ENCODE measurements around the gene CD99L2. TPM values are rescaled to one million over a fixed set of nuclear protein-coding genes. Genes with fewer than 3 reads are reported as not detected.

Gene CD99L2
- polyA plus RNA-seq, 10 donors: 33.2 to 46.6 (median 38.5) TPM

DNA sequence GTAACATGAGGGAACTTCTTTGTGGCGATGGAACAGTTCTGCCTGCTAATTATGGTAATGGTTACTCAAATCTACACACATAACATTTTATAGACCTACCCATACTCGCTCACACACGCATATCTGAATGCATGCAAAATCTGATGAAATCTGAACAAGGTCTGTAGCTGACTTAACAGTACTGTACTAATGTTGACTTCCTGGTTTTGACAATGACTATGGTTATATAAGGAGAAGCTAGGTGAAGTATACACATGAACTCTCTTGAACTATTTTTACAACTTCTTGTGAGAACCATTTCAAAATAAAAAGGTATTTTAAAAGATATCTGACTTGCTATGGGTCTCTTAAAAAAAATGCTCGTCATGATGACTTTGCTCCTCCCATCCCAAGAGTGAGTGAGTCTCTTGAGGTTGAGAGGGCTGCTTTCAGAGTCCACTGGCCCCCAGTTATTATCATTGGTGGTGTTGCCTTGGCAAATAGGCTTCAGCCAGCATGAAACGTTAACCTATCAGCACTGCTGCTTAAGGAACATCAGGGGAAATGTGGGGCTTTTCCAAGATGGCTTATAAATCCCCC lies 105.4 kb downstream of the CD99L2 start:
- DNase-seq: no peak

DNA sequence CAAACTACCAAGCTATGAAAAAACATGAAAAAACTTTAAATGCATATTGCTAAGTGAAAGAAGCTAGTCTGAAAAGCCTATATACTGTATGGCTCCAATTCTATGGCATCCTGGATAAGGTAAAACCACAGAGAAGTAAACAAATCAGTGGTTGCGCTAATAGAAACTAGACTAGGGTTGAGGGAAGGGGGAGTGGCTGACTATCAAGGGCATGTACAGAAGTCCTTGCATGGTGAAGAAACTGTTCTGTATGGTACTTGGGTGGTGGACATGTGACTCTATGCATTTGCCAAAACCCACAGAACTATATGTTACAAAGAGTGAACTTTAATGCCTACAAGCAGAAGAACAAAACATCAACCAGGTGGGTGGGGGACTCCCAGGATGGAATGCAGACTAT lies 108.4 kb downstream of the CD99L2 start:
- DNase-seq: no peak

DNA sequence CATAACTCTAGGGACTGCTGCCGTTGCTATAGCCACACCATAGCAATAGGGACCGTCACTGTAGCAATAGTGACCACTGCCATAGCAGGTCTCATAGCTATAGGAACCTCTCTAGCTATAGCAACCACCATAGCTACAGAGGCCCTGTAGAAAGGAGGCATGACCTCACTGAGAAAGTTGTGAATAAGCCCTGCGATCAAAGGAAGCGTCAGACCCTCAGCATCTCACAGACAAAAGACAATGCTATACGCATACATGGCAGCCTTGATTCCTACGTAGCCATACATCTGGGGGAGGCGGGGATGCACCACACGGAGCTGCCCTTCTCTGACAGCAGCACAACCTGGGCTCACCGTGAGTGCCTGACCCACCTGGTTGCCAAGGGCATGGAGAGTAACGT lies 116.8 kb downstream of the CD99L2 start:
- no peak for DNase-seq

DNA sequence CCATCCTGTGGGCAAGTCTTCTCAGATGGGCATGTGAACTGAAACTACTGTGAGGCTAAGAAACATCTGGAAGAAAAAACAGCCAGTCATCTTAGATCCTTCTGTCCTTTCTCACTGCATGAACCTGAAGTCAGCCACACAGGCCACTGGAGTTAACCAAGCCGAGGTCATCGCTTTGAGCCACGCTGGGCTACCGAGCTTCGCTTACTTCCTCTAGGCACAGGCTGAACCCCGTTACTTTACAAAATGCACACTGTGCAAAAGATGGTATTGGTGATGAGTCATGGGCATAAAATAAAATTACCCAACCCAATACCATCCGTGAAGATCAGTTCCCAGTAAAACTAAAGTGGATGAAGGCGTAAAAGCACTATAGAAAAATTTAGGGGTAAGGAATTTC lies 119.1 kb downstream of the CD99L2 start:
- DNase-seq: no peak

DNA sequence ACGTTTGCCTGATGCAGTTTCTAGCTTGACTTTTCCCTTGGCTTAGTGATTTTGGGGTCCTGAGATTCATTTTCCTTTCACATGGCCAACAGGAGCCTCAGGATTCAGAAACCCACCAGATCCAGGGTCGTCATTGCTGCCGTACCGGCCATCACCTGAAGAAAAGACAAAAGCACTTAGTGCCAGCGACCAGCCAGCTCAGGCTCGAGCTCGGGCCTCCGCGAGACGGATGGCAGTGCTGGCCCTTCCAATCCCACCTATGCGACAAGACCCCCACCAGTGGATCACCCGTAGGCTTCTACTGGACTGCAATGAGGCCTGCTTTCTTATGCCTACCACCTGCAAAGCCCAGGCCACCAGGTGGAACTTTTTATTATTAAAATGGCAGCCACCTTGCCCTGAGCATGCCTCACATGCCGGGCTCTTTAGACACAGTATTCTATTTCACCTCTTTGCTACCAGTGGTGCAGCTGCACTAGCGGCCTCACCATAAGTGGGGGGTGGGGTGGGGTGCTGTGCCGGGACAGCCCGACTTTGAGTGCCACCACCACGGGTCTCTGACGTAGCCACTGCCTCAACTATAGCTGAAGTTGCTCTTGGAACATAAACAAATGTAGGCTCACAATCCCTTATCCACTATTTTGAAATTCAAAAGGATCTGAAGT lies 121.0 kb downstream of the CD99L2 start:
- no peak for DNase-seq

DNA sequence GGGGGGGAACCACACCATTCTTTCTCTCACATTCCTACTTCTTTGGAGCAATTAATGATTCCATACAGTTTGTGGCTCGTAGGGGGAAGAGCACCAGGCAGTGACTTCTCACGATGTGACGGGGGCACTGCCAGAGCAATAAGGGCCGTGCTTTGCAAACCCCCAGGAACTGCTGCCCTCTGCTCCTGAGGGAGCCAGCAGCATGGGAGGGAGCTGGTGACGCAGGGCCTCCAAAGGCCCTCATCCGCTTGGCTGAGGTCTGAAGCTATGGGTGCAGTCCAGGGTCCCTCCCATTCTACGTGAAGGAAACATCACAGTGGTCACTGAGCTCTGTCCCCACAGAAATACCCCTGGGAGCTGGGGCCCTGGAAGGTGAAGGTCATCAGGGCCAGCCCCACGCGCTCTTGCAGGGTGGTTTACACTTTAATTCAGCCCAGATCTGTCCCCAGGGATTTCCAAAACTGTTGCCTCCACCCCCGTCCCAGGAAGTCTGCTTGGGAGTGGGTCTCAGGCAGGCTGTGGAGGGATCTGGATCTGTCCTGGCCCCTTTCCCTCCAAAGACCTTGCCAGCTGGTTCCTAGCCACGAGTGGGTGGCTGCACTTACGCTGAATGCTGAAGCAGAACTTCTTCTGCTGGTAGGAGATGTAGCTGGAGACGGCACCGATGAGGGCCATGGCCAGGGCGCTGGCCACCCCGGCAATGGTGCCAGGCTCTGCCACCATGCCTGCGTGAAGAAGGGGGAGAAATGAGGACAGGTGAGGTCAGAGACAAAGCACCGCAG lies 122.7 kb downstream of the CD99L2 start:
- DNase-seq: no peak

DNA sequence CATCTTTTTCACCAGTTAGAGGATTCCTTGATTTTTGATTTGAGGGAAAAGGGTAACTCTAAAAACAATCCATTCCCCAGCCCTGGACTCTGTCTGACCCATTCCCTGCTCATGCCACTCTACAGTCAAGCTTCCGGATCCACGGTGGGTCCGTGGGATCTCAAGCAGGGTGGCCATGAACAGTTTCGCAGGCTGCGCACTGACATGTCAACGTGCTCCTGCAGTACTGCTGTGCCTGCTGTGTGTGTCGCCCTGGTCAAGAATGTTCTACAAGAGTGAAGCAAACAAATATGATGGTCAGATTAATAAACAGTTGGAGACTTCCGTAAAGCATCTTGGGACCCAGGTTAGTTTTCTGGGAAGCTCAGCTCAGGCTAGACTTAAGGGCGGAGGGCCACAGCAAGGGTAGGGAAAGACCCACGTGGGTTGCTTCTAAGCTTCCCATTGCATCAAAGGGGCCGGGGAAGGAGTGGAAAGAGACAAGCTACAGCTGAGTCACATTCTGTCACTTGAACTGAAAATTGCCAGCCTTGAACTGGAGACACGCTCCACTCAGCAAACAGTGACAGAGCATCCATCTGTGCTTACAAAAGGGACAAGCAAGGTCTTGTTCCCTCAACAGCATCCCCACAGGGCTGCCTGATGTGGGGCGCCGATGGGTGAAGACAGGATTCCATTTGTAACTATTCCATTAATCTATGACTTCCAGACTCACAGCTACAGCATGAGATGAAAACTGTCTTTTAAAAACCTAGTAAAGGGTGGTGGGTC lies 123.5 kb downstream of the CD99L2 start:
- no peak for DNase-seq

DNA sequence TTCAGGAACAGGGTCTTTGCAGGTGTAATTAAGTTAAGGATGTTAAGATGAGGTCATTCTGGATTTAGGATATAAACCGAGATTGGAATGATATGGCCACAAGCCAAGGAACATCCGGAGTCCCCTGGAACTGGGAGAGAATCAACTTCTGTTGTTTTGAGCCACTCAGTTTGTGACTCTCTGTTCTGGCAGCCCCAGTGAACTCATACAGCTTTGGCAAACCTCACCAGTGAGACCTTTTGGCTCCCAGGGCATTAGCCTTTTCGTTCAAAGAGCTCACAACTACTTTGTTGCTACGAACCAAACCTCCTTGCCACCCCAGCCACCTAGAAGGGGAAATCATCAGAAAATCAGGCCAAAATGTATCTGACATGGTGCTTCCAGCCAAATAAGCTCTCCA lies 124.8 kb downstream of the CD99L2 start:
- DNase-seq: no peak

DNA sequence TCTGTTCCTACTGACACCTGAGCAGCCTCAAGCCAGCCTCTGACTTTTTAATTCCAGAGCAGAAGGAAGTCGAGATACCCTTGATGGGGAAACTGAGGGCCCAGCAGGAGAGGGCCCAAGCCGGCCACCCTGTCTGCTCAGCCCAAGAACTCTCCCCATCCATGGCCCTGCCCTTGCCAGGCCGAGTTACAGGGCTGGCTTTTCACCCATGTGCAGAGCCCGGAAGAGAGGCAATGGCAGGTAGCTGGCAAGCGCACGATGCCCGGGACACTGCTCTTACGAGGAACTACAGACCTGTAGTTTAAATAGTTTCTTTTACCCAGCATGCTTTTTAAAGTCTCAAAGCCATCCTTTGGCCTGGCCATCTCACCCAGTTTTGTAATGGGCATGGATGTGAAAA lies 125.4 kb downstream of the CD99L2 start:
- no peak for DNase-seq

DNA sequence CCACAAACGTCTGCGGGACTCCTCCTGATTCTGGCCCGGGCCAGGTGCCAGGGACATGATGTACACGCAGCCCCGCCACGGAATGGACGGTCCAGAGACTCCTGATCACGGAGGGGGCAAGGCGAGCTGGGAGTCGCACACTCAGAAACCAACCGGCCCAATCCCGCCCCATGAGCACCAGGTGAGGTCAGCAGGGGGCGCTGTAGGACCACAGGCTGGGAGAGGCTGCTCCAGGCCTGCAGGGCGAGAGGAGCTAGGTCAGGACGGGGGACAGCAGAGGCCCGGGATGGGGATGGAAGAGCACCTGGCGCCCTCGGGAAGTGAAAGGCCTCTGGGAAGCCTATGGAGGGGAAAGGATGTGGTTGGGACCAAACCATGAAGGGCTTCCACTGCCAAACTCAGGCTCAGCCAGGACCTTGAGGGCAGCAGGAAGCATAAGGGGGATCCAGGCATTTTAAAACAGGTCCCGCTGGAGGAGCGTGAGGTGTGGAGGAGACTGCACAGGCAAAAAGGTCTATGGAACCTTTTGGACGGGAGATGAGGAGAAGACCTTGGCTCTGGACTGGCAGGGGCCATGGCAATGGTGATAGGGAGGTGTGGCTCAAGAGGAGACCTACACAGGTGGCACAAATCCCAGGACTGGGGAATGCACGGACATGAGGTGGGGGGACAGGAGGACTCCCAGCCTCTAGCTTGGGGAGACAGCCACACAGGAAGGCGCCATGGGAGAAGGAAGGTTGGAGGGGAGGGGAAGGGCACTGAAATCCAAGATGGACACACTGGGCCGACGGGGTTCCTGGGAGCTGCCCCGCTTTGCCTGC lies 126.1 kb downstream of the CD99L2 start:
- DNase-seq: peak; percentile 35 to 76 (median 60)

DNA sequence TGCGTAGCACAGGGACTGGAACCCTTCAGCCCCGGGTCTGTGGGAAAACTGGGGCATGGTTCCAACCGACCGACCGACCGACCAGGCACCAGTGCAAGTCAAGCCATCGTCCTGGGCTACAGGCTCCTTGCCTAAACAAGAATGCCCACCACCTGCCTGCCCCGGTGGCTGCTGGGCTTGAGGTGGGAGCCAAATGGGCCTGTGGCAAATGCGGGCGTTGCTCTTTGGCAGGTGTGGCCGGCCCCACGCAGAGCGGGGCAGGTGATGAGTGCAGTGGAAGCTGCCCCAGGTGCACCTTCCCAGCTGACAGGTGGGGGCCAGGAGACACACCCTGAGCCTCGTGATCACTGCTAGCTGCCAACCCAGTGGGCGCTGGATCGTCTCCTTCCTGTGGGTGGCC lies 127.4 kb downstream of the CD99L2 start:
- no peak for DNase-seq

DNA sequence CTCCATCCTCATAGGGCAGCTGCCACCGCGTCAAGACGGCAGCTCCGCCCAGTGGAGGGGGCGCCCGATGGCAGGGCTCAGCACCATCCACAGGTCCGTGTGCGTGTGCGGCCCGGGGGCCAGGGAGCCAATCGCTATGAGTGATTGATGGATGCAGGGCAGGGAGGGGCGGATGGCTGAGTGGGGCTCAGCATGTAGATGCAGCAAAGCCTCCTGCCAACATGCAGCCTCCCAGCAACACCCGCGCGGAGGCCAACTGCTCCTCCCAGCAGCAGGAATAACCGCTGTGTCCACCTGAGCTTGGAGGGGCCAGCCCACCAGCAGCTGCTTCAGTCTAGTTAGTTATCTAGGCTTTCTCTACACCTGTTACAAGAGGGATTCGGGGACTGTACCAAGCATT lies 127.8 kb downstream of the CD99L2 start:
- no peak for DNase-seq

DNA sequence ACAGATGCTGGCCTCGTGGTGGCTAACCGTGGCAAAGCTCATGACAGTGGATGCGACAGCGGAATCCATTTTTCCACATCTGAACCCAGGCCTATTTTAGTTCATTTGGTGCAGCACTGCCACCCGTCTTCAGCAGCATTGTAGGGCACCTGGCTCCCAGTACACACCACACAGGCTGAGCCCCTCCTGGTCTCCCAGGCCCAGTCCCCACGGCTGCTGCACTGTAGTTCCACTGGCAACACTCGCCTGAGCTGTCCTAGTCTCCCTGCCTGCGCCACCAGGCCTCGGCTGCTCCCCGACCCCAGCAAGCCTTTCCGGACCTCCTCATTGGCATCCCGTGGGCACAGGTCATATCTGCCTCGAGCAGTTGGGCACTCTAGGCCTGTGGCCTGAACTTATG lies 129.1 kb downstream of the CD99L2 start:
- DNase-seq: no peak

DNA sequence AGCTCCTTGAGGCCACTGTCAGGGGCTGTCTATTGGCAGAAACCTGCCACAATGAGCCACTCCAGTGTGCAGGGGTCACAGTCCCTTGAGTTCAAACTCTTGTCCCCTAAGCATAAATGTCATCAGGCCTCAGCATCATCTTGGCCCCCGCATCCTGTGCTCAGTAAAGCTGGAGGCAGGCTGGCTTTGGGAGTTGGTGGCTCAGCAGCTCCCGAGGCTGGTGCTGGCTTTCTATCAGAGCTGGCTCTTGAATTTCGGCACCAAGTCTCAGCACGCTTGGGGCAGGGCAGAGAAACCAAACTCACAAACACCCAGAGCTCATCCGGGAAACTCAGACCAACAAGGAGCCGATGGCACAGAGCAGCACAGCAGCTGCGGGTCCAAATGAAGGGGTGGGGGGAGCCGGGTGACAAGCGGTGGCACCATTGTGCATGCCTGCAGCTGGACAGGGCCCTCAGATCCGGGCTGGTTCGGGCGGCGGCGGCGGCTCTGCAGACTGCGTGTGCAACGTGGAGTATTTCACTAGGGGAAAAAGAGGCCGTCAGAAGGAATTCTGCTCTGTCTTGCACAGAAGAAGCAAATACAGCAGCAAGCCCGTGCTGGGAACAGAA lies 129.8 kb downstream of the CD99L2 start:
- DNase-seq: no peak

DNA sequence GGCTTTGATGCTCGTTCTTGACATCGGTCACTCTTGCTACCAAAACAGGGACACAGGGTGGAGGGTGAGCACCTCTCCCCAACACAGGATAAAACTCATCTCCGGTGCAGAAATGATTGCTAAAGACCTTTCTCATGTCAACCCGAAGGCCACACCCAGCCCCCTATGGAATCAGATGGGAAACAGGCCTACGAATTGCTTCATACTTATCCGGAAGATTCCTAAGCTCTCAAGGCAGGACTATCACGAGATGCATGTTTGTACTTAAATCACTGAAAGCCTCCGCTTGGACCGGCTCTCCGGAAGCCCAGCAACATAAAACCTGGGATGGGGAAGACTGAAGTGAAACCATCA lies 130.4 kb downstream of the CD99L2 start:
- DNase-seq: no peak

DNA sequence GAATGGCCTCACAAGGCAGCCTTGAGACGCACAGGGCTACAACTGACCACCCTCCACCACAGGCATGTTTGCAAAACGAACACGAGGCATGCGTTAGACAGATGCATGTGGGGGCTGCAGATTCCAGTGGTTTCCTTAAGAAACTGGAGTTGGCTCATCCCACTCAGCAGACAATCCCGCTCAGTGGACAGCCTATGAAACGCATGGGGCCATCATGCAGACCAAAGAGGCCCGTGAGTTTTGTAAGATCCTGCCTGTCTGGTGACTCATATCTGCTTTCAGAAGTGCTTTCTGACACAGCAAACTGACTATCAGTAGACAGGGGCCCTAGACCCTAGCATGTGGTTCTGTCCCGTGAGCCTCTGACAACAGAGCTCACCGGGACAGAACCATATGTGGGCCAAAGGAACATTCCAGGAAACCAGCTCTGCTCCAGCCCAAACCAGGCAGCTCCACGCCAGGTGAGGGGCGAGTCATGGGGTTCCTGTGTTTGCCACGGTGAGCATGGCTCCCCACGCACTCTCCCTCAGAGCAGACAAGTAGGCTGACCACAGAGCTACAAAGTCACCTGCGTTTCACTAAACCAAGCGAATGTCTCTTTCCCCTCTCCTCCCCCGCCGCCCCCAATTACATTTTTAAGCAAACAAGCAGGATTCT lies 130.9 kb downstream of the CD99L2 start:
- peak in 1 of 3 donors; percentile 57 for DNase-seq

DNA sequence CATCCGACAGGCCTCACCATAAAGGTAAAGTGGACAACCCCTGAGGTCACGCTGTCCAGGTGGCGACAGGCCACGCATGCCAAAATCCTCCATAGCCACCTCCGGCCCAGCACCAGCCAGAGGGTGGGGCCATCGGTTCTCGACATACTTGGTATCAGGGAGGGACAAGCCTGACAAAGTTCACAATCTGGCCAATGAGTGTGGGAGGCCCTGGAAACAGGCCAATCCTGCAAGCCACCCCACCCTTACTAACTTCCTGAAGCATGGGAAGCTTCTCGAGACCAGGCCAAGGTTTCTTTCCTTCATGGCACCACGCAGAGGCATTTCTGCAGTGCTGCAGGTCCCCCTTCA lies 131.4 kb downstream of the CD99L2 start:
- no peak for DNase-seq

DNA sequence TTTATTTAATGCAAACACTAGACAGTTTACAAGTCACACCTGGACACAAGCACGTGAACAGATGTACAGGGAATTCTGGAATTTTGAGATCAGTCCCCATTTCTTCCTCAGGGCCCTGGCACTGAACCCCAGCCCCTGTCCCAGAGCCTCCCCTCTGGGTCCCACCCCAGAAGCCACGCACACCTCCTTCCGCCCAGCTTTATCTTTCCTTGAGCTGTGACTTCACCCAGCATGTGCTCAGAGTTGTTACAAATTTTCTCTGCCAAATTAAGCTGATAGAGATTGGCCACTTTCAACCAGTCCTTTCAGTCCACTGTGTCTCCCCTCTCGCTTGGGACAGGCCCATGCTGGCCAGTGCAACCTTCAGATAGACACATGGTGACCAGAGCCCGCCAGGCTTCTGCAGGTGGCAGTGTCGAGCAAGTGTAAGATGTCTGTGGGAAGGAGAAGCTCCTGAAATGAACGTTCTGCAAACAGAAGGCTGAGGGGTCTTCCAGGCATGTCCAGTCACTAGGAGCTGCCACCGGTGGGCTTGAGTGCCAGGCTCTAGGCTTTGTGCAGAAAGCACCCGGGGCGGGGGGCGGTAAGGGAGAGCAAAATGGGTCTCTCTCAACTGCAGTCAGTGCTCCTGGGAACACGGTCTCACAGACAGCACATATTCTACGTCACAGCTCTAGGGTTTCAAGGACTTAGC lies 132.0 kb downstream of the CD99L2 start:
- no peak for DNase-seq

DNA sequence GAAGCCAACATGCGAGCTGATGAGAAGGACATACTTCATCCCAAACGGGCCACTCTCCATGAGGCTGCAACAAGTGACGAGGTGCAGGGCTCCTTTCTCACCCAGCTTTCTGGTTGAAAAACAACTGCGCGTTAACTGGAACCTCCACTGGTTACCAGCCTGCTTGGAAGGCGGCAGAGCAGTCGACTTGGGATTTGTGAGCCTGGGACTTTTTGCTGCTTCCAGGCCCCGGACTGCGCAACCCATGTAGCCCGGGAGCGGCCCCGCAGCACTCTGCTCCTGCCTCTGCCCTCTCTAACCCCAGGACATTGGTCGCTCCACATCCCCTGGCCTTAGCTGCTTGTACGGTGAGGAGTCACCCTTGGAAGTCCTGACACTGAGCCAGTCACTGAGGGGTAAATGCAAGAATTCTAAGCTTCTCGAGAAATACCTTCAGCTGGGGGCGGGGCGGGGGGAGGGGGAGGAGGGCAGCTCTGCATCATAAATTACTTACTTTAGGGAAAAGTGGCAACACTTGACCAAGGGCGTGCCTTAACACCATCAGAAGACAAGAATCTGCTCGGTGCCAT lies 132.6 kb downstream of the CD99L2 start:
- no peak for DNase-seq

DNA sequence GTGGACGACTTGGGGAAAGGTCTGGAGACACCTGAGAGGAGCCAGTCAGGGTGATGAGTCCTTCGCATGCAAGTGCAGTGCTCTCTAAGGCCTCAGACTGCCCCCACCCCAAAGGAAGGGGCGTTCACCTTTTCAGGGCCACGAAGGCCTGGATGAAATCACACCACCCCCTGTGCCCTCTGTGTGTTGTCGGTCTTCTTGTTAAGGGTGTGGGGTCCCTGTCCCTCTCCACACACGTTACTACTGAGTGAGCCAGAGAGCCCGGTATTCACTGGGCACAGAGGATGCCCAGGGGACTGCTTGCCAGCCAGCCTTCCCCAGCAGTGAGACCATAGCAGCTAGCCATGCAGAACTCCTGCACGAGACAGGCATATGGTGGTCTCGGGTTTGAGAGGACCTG lies 133.2 kb downstream of the CD99L2 start:
- no peak for DNase-seq
